GM23338 (cell line): ENCODE data around the gene PEX16. TPM values are rescaled to one million over a fixed set of nuclear protein-coding genes. Genes with fewer than 3 reads are reported as not detected.

Experiments
- ATAC-seq: fragments of 200-7000 bp; cut with Tn5 transposase; 3 replicates; pipeline ENCODE4 v1.9.1; 2020
- DNase-seq: peaks from one replicate; pipeline ENCODE4 v3.0.0-alpha.2; 2015; ENCODE audit warnings: low spot score
- H2AFZ ChIP-seq: fragments of 200-600 bp; sonication (generic); 2 replicates; pipeline ENCODE4 v1.8.0; 2016; ENCODE audit warnings: antibody characterized with exemption, mild to moderate bottlenecking, moderate library complexity
- H3F3A ChIP-seq: fragments of 200-600 bp; sonication (generic); replicated peaks from 2 replicates; pipeline ENCODE4 v1.8.0; 2017; ENCODE audit warnings: antibody characterized with exemption, mixed run types, low read depth
- H3K27ac ChIP-seq: fragments of 200-600 bp; sonication (generic); 2 replicates; pipeline ENCODE4 v1.6.1; 2016; ENCODE audit warnings: low read depth
- H3K27me3 ChIP-seq: fragments of 200-600 bp; sonication (generic); 2 replicates; pipeline ENCODE4 v1.8.0; 2016; ENCODE audit warnings: mild to moderate bottlenecking, mixed run types, moderate library complexity; ENCODE audit not compliant: insufficient read depth
- H3K36me3 ChIP-seq: fragments of 200-600 bp; sonication (generic); 2 replicates; pipeline ENCODE4 v1.8.0; 2016; ENCODE audit warnings: mild to moderate bottlenecking; ENCODE audit not compliant: insufficient read depth
- H3K4me1 ChIP-seq: fragments of 200-600 bp; sonication (generic); 2 replicates; pipeline ENCODE4 v1.8.0; 2016; ENCODE audit warnings: mild to moderate bottlenecking, moderate library complexity; ENCODE audit not compliant: insufficient read depth
- H3K4me2 ChIP-seq: fragments of 200-600 bp; sonication (generic); 2 replicates; pipeline ENCODE4 v1.7.1; 2017; ENCODE audit warnings: mixed run types
- H3K4me3 ChIP-seq: fragments of 200-600 bp; sonication (generic); 2 replicates; pipeline ENCODE4 v1.6.1; 2016; ENCODE audit warnings: mixed run types
- H3K79me2 ChIP-seq: fragments of 200-600 bp; sonication (generic); replicated peaks from 2 replicates; pipeline ENCODE4 v1.8.0; 2017; ENCODE audit warnings: mild to moderate bottlenecking; ENCODE audit not compliant: insufficient read depth
- H3K9me2 ChIP-seq: fragments of 200-600 bp; sonication (generic); 2 replicates; pipeline ENCODE4 v1.8.0; 2017; ENCODE audit not compliant: insufficient read depth
- H4K20me1 ChIP-seq: fragments of 200-600 bp; sonication (generic); replicated peaks from 2 replicates; pipeline ENCODE4 v1.8.0; 2017; ENCODE audit warnings: mild to moderate bottlenecking; ENCODE audit not compliant: insufficient read depth
- H3K27ac Mint-ChIP-seq: 2 replicates; pipeline ENCODE4 v1.8.0; 2020; ENCODE audit warnings: inconsistent platforms, mild to moderate bottlenecking, moderate library complexity, mixed read lengths
- H3K27me3 Mint-ChIP-seq: 3 replicates; pipeline ENCODE4 v1.8.0; 2022; ENCODE audit warnings: low read depth, mild to moderate bottlenecking, moderate library complexity, mixed read lengths, inconsistent platforms; ENCODE audit not compliant: insufficient read depth, poor library complexity
- H3K36me3 Mint-ChIP-seq: 3 replicates; pipeline ENCODE4 v1.8.0; 2021; ENCODE audit warnings: low read depth, mild to moderate bottlenecking, inconsistent platforms, moderate library complexity, mixed read lengths
- H3K4me1 Mint-ChIP-seq: 3 replicates; pipeline ENCODE4 v1.8.0; 2020; ENCODE audit warnings: mild to moderate bottlenecking, inconsistent platforms, mixed read lengths
- H3K4me3 Mint-ChIP-seq: 3 replicates; pipeline ENCODE4 v1.8.0; 2021; ENCODE audit warnings: moderate library complexity, mild to moderate bottlenecking, inconsistent platforms, mixed read lengths
- H3K9me3 Mint-ChIP-seq: 3 replicates; pipeline ENCODE4 v1.8.0; 2020; ENCODE audit warnings: moderate library complexity, mild to moderate bottlenecking, inconsistent platforms, mixed read lengths
- EZH2 ChIP-seq: fragments of 200-600 bp; sonication (generic); IDR thresholded peaks from one replicate; pipeline ENCODE4 v1.8.0; 2017; ENCODE audit warnings: antibody characterized with exemption, mild to moderate bottlenecking, low read depth; ENCODE audit not compliant: unreplicated experiment
- JUNB ChIP-seq: IDR thresholded peaks from one replicate; pipeline ENCODE4 v1.6.1; 2016; ENCODE audit warnings: antibody characterized with exemption; ENCODE audit not compliant: unreplicated experiment
- ZNF114 ChIP-seq: fragments of 250-450 bp; sonication (Bioruptor Pico); IDR thresholded peaks from 2 replicates; pipeline ENCODE4 v1.5.0; 2020; ENCODE audit warnings: mild to moderate bottlenecking, moderate library complexity
- ZNF331 ChIP-seq: fragments of 250-450 bp; sonication (Bioruptor Pico); IDR thresholded peaks from 2 replicates; pipeline ENCODE4 v1.5.0; 2020; ENCODE audit warnings: low read depth, mild to moderate bottlenecking, moderate library complexity
- polyA plus RNA-seq: library from polyadenylated mRNA; unstranded; fragments of >200 nt; fragmentation: Nextera tagmentation; extraction: Ambion mirVana; gene quantifications from 2 replicates; pipeline ENCODE4 v1.2.1, GENCODE V29; 2016
- total RNA-seq: library from RNA; depleted of rRNA; stranded (reverse); fragments of >200 nt; shearing (Covaris generic); gene quantifications from 2 replicates; pipeline ENCODE4 v1.2.3, GENCODE V29; 2014
- TF ChIP-seq, protein P1 (sequence below): fragments of 250-450 bp; sonication (Bioruptor Pico); IDR thresholded peaks from 2 replicates; pipeline ENCODE4 v1.5.0; 2020; ENCODE audit warnings: mild to moderate bottlenecking, moderate library complexity

Gene PEX16
- total and polyA plus RNA-seq, 2 experiments from 2014 or later: 23.3 to 34.1 TPM

DNA sequence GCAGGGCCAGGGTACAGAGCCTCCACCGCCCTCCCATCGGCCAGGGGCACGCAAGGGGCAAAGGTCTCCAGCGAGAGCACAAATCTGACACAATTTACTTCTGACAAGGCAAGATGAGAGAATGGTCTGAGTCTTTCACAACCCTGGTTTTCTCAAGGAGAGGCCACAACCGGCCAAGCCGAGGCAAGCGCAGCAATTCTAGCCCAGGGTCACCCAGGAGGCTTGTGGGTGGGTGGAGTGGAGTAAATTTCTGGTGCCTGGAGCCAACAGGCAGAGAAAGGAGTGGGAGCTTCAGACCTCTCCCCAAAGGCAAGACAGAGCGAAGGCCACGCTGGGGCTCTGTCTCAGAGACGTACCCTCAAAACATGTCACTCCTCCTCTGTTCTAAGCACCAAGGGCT is 14.1 kb upstream of the PEX16 start (continued):
- no peak for TF ChIP-seq ZNF114 (CRISPR knock-in tag)
- TF ChIP-seq EZH2: no peak
- no peak for TF ChIP-seq JUNB
- no peak for TF ChIP-seq ZNF331 (CRISPR knock-in tag)

DNA sequence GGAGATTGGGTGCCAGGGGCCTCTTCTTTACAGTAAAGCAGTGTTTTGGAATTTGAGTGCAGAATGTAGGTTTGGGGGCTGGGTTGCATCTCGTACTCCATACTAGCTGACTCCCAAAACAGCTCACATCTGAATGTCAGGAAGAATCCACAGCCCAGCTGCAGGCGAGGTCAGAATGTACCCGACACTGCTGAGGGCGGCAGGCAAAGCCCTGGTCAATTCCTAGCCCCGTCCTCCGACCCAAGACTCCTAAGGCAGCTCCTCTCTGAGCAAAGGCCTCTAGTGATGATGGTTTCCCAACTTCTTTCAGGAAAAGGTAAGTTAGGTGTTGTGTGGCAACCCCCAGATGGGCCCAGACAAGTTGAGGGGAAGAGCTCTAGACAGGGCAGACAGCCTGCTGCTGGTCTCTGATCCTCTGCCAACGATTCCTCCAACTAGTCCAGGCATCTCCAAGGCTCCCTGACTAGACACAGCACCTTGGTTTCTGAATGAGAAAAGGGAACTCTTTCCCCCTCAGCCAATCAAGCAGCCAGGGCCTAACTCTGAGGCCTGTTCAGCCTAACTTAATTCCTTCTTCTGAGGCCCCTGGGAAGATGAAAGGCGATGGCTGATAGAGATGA is 13.4 kb upstream of the PEX16 start:
- 0 out of 2 replicates have a peak, but pooled peaks cover 6% of the 10 kb centered on the region for H3F3A ChIP-seq
- no peak overlapping the region for H2AFZ ChIP-seq
- H3K4me2 ChIP-seq: no peak overlapping the region
- Mint-ChIP-seq H3K27me3 (peaks cover 10% of the 10 kb centered on the region), H3K4me1 (peaks cover 17% of the 10 kb centered on the region), H3K4me3 (no peak overlapping the region), H3K36me3 (peaks cover 44% of the 10 kb centered on the region), H3K27ac (peak overlapping the region; percentile 60; the same call in 1 of the 2 replicates), H3K9me3 (no peaks in the 10 kb centered on the region)
- peak overlapping the region; percentile 45; the same call in 1 of the 2 replicates for H3K27ac ChIP-seq
- ATAC-seq (no peak), DNase-seq (no peak)
- H4K20me1 ChIP-seq: peaks cover 4% of the 10 kb centered on the region
- H3K4me3 ChIP-seq: no peak overlapping the region
- H3K36me3 ChIP-seq: peaks cover 11% of the 10 kb centered on the region; the same call in 1 of the 2 replicates
- no peaks in the 10 kb centered on the region for H3K9me2 ChIP-seq
- no peaks in the 10 kb centered on the region for H3K4me1 ChIP-seq
- no peaks in the 10 kb centered on the region for H3K79me2 ChIP-seq
- no peaks in the 10 kb centered on the region for H3K27me3 ChIP-seq
- TF ChIP-seq, protein P1, sequence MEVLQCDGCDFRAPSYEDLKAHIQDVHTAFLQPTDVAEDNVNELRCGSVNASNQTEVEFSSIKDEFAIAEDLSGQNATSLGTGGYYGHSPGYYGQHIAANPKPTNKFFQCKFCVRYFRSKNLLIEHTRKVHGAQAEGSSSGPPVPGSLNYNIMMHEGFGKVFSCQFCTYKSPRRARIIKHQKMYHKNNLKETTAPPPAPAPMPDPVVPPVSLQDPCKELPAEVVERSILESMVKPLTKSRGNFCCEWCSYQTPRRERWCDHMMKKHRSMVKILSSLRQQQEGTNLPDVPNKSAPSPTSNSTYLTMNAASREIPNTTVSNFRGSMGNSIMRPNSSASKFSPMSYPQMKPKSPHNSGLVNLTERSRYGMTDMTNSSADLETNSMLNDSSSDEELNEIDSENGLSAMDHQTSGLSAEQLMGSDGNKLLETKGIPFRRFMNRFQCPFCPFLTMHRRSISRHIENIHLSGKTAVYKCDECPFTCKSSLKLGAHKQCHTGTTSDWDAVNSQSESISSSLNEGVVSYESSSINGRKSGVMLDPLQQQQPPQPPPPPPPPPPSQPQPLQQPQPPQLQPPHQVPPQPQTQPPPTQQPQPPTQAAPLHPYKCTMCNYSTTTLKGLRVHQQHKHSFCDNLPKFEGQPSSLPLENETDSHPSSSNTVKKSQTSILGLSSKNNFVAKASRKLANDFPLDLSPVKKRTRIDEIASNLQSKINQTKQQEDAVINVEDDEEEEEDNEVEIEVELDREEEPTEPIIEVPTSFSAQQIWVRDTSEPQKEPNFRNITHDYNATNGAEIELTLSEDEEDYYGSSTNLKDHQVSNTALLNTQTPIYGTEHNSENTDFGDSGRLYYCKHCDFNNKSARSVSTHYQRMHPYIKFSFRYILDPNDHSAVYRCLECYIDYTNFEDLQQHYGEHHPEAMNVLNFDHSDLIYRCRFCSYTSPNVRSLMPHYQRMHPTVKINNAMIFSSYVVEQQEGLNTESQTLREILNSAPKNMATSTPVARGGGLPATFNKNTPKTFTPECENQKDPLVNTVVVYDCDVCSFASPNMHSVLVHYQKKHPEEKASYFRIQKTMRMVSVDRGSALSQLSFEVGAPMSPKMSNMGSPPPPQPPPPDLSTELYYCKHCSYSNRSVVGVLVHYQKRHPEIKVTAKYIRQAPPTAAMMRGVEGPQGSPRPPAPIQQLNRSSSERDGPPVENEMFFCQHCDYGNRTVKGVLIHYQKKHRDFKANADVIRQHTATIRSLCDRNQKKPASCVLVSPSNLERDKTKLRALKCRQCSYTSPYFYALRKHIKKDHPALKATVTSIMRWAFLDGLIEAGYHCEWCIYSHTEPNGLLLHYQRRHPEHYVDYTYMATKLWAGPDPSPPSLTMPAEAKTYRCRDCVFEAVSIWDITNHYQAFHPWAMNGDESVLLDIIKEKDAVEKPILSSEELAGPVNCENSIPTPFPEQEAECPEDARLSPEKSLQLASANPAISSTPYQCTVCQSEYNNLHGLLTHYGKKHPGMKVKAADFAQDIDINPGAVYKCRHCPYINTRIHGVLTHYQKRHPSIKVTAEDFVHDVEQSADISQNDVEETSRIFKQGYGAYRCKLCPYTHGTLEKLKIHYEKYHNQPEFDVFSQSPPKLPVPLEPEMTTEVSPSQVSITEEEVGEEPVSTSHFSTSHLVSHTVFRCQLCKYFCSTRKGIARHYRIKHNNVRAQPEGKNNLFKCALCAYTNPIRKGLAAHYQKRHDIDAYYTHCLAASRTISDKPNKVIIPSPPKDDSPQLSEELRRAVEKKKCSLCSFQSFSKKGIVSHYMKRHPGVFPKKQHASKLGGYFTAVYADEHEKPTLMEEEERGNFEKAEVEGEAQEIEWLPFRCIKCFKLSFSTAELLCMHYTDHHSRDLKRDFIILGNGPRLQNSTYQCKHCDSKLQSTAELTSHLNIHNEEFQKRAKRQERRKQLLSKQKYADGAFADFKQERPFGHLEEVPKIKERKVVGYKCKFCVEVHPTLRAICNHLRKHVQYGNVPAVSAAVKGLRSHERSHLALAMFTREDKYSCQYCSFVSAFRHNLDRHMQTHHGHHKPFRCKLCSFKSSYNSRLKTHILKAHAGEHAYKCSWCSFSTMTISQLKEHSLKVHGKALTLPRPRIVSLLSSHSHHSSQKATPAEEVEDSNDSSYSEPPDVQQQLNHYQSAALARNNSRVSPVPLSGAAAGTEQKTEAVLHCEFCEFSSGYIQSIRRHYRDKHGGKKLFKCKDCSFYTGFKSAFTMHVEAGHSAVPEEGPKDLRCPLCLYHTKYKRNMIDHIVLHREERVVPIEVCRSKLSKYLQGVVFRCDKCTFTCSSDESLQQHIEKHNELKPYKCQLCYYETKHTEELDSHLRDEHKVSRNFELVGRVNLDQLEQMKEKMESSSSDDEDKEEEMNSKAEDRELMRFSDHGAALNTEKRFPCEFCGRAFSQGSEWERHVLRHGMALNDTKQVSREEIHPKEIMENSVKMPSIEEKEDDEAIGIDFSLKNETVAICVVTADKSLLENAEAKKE (CRISPR knock-in tag): no peak
- TF ChIP-seq ZNF114 (CRISPR knock-in tag): no peak
